ENCODE data around the gene FOXJ2. TPM values are rescaled to one million over a fixed set of nuclear protein-coding genes. Genes with fewer than 3 reads are reported as not detected.

FOXJ2 gene
- total RNA-seq, 1 experiment from 2014 or later = 5.5 TPM

- Mint-ChIP-seq H3K27me3 (ENCODE audit: low read depth) (no peaks in the 10 kb centered on the region), H3K27ac (no peak overlapping the region), H3K9me3 (no peaks in the 10 kb centered on the region), H3K4me3 (no peak overlapping the region), H3K36me3 (ENCODE audit: insufficient read depth in 1 of 3, low read depth in 3 of 3) (peaks cover 24 to 50% (median 44%) of the 10 kb centered on the region in 3 experiments; a peak in 6 of 7 replicates), H3K4me1 (no peaks in the 10 kb centered on the region)
- Histone ChIP-seq H3K79me2 (ENCODE audit: insufficient read depth, low read length) (no peaks in the 10 kb centered on the region), H4K8ac (replicated peaks; ENCODE audit: insufficient read length, low read depth, low read length) (no peak overlapping the region), H3K79me1 (ENCODE audit: insufficient read depth, low read depth, low read length, poor library complexity, severe bottlenecking) (no peaks in the 10 kb centered on the region), H3K4me1 (ENCODE audit: insufficient read depth, low read length) (no peaks in the 10 kb centered on the region), H2BK15ac (ENCODE audit: low read depth, low read length) (no peak overlapping the region), H2BK12ac (ENCODE audit: insufficient read length, low read depth, low read length) (no peak overlapping the region), H3K14ac (ENCODE audit: insufficient read depth, low read length) (no peak overlapping the region), H2BK5ac (ENCODE audit: insufficient read length, low read length) (no peak overlapping the region), H3K27me3 (ENCODE audit: insufficient read depth, low read length) (no peaks in the 10 kb centered on the region), H3K4me2 (ENCODE audit: insufficient read depth, insufficient read length, low read length) (no peak overlapping the region), H3K23me2 (ENCODE audit: insufficient read length, low read depth, low read length, poor library complexity, severe bottlenecking) (no peaks in the 10 kb centered on the region), H4K91ac (ENCODE audit: insufficient read length, low read depth, low read length) (no peak overlapping the region), H3K4ac (ENCODE audit: low read depth, low read length) (no peak overlapping the region), H4K20me1 (ENCODE audit: control insufficient read depth, insufficient read depth, insufficient read length) (no peaks in the 10 kb centered on the region), H2AK5ac (ENCODE audit: insufficient read length, low read length) (no peak overlapping the region), H3K56ac (ENCODE audit: insufficient read length, low read depth, low read length) (no peak overlapping the region), H3K9ac (ENCODE audit: extremely low read depth, insufficient read length, low read length) (no peak overlapping the region), H3T11ph (ENCODE audit: low read length) (no peak overlapping the region), H2AFZ (ENCODE audit: low read length) (no peak overlapping the region), H2BK120ac (ENCODE audit: low read depth, low read length, poor library complexity, severe bottlenecking) (no peak overlapping the region), H3K27ac (ENCODE audit: insufficient read length, low read depth, low read length) (no peak overlapping the region), H3K9me3 (ENCODE audit: control insufficient read depth, low read depth, low read length) (no peaks in the 10 kb centered on the region), H3K23ac (ENCODE audit: insufficient read length, low read depth, low read length) (no peak overlapping the region), H3K18ac (ENCODE audit: insufficient read length, low read depth, low read length) (no peak overlapping the region), H4K5ac (ENCODE audit: insufficient read length, low read depth, low read length) (no peak overlapping the region), H2BK20ac (ENCODE audit: low read depth, low read length, poor library complexity, severe bottlenecking) (no peak overlapping the region)
- no peak for DNase-seq
- no peak for TF ChIP-seq CTCF (conservative IDR thresholded peaks at IDR 0.05)
- WGBS (ENCODE audit: extremely low coverage, insufficient read length, low lambda C conversion rate) = no CpG with 5 or more reads among the region's 4 CpGs
These were observed 16.4 kb downstream of the FOXJ2 start for GRCh38 chr12:8048906-8049305.

Measured in H9 (cell line).